Measurements from ENCODE around the gene TET1. TPM values are rescaled to one million over a fixed set of nuclear protein-coding genes. Genes with fewer than 3 reads are reported as not detected.

The TET1 gene
- total and polyA plus RNA-seq, 2 of the 13 experiments (the other 11 are each of a cell fraction or from before 2014, with no cell fraction given): 6.9 to 7.3 TPM

DNA sequence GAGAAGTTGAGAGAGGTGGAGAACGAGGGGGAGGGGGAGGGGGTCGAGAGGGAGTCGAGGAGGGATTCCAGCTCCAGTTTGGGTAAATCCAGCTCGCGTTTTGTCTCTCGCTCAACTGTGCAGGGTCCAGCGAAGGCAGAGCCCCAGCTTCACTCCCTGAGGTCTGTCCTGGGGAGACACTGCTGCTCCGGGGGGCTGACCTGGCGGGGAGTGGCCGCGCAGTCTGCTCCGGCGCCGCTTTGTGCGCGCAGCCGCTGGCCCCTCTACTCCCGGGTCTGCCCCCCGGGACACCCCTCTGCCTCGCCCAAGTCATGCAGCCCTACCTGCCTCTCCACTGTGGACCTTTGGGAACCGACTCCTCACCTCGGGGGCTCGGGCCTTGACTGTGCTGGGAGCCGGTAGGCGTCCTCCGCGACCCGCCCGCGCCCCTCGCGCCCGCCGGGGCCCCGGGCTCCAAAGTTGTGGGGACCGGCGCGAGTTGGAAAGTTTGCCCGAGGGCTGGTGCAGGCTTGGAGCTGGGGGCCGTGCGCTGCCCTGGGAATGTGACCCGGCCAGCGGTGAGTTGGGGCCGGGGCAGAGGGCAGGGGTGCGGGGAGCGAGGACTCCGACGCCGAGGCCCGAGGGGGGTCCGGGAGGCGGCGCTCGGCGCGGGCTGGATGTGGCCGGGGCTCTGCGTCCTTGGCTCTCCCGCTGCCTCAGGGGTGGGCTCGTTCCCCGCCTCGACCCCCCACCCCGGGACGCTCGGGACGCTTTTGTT is at the start of gene TET1 (continued):
- TF ChIP-seq, protein P1, sequence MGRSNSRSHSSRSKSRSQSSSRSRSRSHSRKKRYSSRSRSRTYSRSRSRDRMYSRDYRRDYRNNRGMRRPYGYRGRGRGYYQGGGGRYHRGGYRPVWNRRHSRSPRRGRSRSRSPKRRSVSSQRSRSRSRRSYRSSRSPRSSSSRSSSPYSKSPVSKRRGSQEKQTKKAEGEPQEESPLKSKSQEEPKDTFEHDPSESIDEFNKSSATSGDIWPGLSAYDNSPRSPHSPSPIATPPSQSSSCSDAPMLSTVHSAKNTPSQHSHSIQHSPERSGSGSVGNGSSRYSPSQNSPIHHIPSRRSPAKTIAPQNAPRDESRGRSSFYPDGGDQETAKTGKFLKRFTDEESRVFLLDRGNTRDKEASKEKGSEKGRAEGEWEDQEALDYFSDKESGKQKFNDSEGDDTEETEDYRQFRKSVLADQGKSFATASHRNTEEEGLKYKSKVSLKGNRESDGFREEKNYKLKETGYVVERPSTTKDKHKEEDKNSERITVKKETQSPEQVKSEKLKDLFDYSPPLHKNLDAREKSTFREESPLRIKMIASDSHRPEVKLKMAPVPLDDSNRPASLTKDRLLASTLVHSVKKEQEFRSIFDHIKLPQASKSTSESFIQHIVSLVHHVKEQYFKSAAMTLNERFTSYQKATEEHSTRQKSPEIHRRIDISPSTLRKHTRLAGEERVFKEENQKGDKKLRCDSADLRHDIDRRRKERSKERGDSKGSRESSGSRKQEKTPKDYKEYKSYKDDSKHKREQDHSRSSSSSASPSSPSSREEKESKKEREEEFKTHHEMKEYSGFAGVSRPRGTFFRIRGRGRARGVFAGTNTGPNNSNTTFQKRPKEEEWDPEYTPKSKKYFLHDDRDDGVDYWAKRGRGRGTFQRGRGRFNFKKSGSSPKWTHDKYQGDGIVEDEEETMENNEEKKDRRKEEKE (IDR thresholded peaks at IDR 0.05): no peak
- TF ChIP-seq, protein P2, sequence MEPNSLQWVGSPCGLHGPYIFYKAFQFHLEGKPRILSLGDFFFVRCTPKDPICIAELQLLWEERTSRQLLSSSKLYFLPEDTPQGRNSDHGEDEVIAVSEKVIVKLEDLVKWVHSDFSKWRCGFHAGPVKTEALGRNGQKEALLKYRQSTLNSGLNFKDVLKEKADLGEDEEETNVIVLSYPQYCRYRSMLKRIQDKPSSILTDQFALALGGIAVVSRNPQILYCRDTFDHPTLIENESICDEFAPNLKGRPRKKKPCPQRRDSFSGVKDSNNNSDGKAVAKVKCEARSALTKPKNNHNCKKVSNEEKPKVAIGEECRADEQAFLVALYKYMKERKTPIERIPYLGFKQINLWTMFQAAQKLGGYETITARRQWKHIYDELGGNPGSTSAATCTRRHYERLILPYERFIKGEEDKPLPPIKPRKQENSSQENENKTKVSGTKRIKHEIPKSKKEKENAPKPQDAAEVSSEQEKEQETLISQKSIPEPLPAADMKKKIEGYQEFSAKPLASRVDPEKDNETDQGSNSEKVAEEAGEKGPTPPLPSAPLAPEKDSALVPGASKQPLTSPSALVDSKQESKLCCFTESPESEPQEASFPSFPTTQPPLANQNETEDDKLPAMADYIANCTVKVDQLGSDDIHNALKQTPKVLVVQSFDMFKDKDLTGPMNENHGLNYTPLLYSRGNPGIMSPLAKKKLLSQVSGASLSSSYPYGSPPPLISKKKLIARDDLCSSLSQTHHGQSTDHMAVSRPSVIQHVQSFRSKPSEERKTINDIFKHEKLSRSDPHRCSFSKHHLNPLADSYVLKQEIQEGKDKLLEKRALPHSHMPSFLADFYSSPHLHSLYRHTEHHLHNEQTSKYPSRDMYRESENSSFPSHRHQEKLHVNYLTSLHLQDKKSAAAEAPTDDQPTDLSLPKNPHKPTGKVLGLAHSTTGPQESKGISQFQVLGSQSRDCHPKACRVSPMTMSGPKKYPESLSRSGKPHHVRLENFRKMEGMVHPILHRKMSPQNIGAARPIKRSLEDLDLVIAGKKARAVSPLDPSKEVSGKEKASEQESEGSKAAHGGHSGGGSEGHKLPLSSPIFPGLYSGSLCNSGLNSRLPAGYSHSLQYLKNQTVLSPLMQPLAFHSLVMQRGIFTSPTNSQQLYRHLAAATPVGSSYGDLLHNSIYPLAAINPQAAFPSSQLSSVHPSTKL (CRISPR knock-in tag; IDR thresholded peaks at IDR 0.05): peak; percentile 66
- TF ChIP-seq NR0B2 (CRISPR knock-in tag; IDR thresholded peaks at IDR 0.05) (no peak), NFKBIZ (CRISPR knock-in tag; IDR thresholded peaks at IDR 0.05) (no peak), NR1H2 (CRISPR knock-in tag; IDR thresholded peaks at IDR 0.05; ENCODE audit: borderline replicate concordance, low read depth) (no peak), ZNF12 (CRISPR knock-in tag; IDR thresholded peaks at IDR 0.05) (0 out of 2 replicates have a peak, but pooled peaks have one; percentile 7), ZNF282 (IDR thresholded peaks at IDR 0.05; ENCODE audit: partially characterized antibody) (no peak), NPAS2 (CRISPR knock-in tag; IDR thresholded peaks at IDR 0.05; ENCODE audit: borderline replicate concordance) (no peak), HNRNPK (IDR thresholded peaks at IDR 0.05; ENCODE audit: low read depth, low read length, poor library complexity, severe bottlenecking) (peak; percentile 62), ZNF652 (CRISPR knock-in tag; IDR thresholded peaks at IDR 0.05; ENCODE audit: borderline replicate concordance, low read depth) (no peak), SOX13 (IDR thresholded peaks at IDR 0.05) (no peak), SOX13 (CRISPR knock-in tag; conservative IDR thresholded peaks at IDR 0.05 in 1 of 2, IDR thresholded peaks at IDR 0.05 in 1 of 2) (no peak; a peak in 2 of 4 replicates), GATA4 (IDR thresholded peaks at IDR 0.05; ENCODE audit: borderline replicate concordance, low read depth) (peak; percentile 66; the same call in 1 of the 2 replicates), ELF1 (CRISPR knock-in tag; IDR thresholded peaks at IDR 0.05) (no peak; the same call in 1 of the 2 replicates)
- TF ChIP-seq, protein P3, sequence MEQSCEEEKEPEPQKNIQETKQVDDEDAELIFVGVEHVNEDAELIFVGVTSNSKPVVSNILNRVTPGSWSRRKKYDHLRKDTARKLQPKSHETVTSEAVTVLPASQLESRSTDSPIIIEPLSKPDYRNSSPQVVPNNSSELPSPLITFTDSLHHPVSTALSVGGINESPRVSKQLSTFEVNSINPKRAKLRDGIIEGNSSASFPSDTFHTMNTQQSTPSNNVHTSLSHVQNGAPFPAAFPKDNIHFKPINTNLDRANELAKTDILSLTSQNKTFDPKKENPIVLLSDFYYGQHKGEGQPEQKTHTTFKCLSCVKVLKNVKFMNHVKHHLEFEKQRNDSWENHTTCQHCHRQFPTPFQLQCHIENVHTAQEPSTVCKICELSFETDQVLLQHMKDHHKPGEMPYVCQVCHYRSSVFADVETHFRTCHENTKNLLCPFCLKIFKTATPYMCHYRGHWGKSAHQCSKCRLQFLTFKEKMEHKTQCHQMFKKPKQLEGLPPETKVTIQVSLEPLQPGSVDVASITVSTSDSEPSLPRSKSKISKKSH (CRISPR knock-in tag; IDR thresholded peaks at IDR 0.05; ENCODE audit: borderline replicate concordance): peak; percentile 81
- TF ChIP-seq, protein P4, sequence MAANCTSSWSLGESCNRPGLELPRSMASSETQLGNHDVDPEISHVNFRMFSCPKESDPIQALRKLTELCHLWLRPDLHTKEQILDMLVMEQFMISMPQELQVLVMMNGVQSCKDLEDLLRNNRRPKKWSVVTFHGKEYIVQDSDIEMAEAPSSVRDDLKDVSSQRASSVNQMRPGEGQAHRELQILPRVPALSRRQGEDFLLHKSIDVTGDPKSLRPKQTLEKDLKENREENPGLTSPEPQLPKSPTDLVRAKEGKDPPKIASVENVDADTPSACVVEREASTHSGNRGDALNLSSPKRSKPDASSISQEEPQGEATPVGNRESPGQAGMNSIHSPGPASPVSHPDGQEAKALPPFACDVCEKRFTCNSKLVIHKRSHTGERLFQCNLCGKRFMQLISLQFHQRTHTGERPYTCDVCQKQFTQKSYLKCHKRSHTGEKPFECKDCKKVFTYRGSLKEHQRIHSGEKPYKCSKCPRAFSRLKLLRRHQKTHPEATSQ (CRISPR knock-in tag; IDR thresholded peaks at IDR 0.05; ENCODE audit: borderline replicate concordance): peak; percentile 30; the same call in 1 of the 2 replicates
- TF ChIP-seq, protein P5, sequence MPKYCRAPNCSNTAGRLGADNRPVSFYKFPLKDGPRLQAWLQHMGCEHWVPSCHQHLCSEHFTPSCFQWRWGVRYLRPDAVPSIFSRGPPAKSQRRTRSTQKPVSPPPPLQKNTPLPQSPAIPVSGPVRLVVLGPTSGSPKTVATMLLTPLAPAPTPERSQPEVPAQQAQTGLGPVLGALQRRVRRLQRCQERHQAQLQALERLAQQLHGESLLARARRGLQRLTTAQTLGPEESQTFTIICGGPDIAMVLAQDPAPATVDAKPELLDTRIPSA (CRISPR knock-in tag; IDR thresholded peaks at IDR 0.05; ENCODE audit: borderline replicate concordance): peak; percentile 56; the same call in 1 of the 2 replicates

Data from HepG2 (cell line).